Neuronal stem cell (in vitro differentiated cells): Measurements from ENCODE around the gene TAF4.

Source experiments
- DNase-seq: peaks from one replicate; pipeline ENCODE4 v3.0.0-alpha.2; 2013; ENCODE audit warnings: low spot score
- H2AFZ ChIP-seq: one replicate; pipeline ENCODE4 v1.6.1; 2013; ENCODE audit warnings: mild to moderate bottlenecking, low read length, inconsistent platforms
- H2AK5ac ChIP-seq: 2 replicates; pipeline ENCODE4 v1.6.1; 2013; ENCODE audit warnings: low read depth, mild to moderate bottlenecking, inconsistent platforms, low read length, moderate library complexity, mixed read lengths
- H2BK120ac ChIP-seq: 2 replicates; pipeline ENCODE4 v1.6.1; 2013; ENCODE audit warnings: low read depth, mild to moderate bottlenecking, inconsistent platforms, low read length, moderate library complexity, mixed read lengths
- H2BK12ac ChIP-seq: one replicate; pipeline ENCODE4 v1.6.1; 2013; ENCODE audit warnings: low read length, inconsistent platforms
- H2BK15ac ChIP-seq: 2 replicates; pipeline ENCODE4 v1.6.1; 2013; ENCODE audit warnings: mild to moderate bottlenecking, low read length, inconsistent platforms, mixed read lengths
- H2BK5ac ChIP-seq: one replicate; pipeline ENCODE4 v1.6.1; 2013; ENCODE audit warnings: inconsistent platforms, mild to moderate bottlenecking, low read length, moderate library complexity
- H3K14ac ChIP-seq: one replicate; pipeline ENCODE4 v1.6.1; 2013; ENCODE audit warnings: low read length, inconsistent platforms
- H3K18ac ChIP-seq: 2 replicates; pipeline ENCODE4 v1.6.1; 2013; ENCODE audit warnings: low read length, inconsistent platforms
- H3K23ac ChIP-seq: 2 replicates; pipeline ENCODE4 v1.6.1; 2013; ENCODE audit warnings: low read depth, mild to moderate bottlenecking, mixed read lengths, low read length, inconsistent platforms; ENCODE audit not compliant: poor library complexity
- H3K27ac ChIP-seq: replicated peaks from 3 replicates; pipeline ENCODE4 v1.5.1; 2013; ENCODE audit warnings: low read length, inconsistent platforms
- H3K27me3 ChIP-seq, 3 experiments: 2 replicates each; pipeline ENCODE4 v1.6.1; 2013; ENCODE audit warnings: low read length in 3 of 3, mild to moderate bottlenecking in 2 of 3, inconsistent platforms in 1 of 3, low read depth in 1 of 3, mixed read lengths in 1 of 3, moderate library complexity in 1 of 3; ENCODE audit not compliant: control insufficient read depth in 3 of 3, insufficient read depth in 3 of 3
- H3K36me3 ChIP-seq, 2 donors: replicated peaks in 1 of 2; 2 replicates each; pipeline ENCODE4 v1.6.1; 2013; ENCODE audit warnings: low read length in 2 of 2; ENCODE audit not compliant: control insufficient read depth in 2 of 2, insufficient read depth in 2 of 2
- H3K4ac ChIP-seq: 2 replicates; pipeline ENCODE4 v1.6.1; 2013; ENCODE audit warnings: inconsistent platforms, mild to moderate bottlenecking, low read length, moderate library complexity
- H3K4me1 ChIP-seq, 2 donors: 1 replicate in 1 of 2; 2 replicates in 1 of 2; pipeline ENCODE4 v1.6.1; 2013; ENCODE audit warnings: low read length in 2 of 2, low read depth in 1 of 2; ENCODE audit not compliant: control insufficient read depth in 2 of 2, insufficient read depth in 1 of 2
- H3K4me2 ChIP-seq: one replicate; pipeline ENCODE4 v1.6.1; 2013; ENCODE audit warnings: mild to moderate bottlenecking, low read length, inconsistent platforms; ENCODE audit not compliant: insufficient read depth, poor library complexity, severe bottlenecking
- H3K4me3 ChIP-seq, 2 donors: 2 replicates each; pipeline ENCODE4 v1.5.1; 2013; ENCODE audit warnings: low read length in 2 of 2, mild to moderate bottlenecking in 2 of 2, inconsistent platforms in 1 of 2, moderate library complexity in 1 of 2
- H3K79me1 ChIP-seq: one replicate; pipeline ENCODE4 v1.6.1; 2013; ENCODE audit warnings: low read depth, mild to moderate bottlenecking, inconsistent platforms, low read length, moderate library complexity
- H3K9ac ChIP-seq: one replicate; pipeline ENCODE4 v1.6.1; 2013; ENCODE audit warnings: mild to moderate bottlenecking, low read depth, low read length, inconsistent platforms; ENCODE audit not compliant: poor library complexity
- H3K9me3 ChIP-seq, 2 donors: replicated peaks in 1 of 2; 2 replicates each; pipeline versions ENCODE3 to v1.6.1; 2013; ENCODE audit warnings: low read length in 2 of 2, mild to moderate bottlenecking in 2 of 2, inconsistent platforms in 1 of 2, low read depth in 1 of 2, mixed read lengths in 1 of 2, moderate library complexity in 1 of 2; ENCODE audit not compliant: control insufficient read depth in 2 of 2, insufficient read depth in 1 of 2
- H4K8ac ChIP-seq: one replicate; pipeline ENCODE4 v1.6.1; 2013; ENCODE audit warnings: low read depth, mild to moderate bottlenecking, inconsistent platforms, low read length, moderate library complexity
- H4K91ac ChIP-seq: one replicate; pipeline ENCODE4 v1.6.1; 2013; ENCODE audit warnings: low read length, low read depth, mild to moderate bottlenecking, inconsistent platforms; ENCODE audit not compliant: poor library complexity
- WGBS, 2 donors: extraction: QIAGEN DNeasy Blood & Tissue Kit; methylation state at CpG; one replicate each; pipeline ENCODE4 v1.1.7; 2013; ENCODE audit warnings: missing lambda C conversion rate in 2 of 2, mixed read lengths in 1 of 2; ENCODE audit not compliant: insufficient read length in 2 of 2, insufficient replicate concordance in 1 of 2; ENCODE audit errors: extremely low coverage in 2 of 2; 5-methylcytosine and 5-hydroxymethylcytosine counted together

The TAF4 gene

GRCh38 chr20:61930776-61931475 lies 134.8 kb downstream of the TAF4 start:
- Histone ChIP-seq H4K91ac (no peak overlapping the region), H2BK12ac (no peak overlapping the region), H3K9me3 (peaks cover 0 to 4% of the 10 kb centered on the region in 2 donors), H3K4ac (no peak overlapping the region), H3K4me1 (peaks cover 0 to 6% of the 10 kb centered on the region in 2 donors), H3K27me3 (peaks cover 0 to 2% (median 0%) of the 10 kb centered on the region in 3 experiments), H3K14ac (no peak overlapping the region), H2AFZ (no peak overlapping the region), H3K36me3 (peaks cover 3 to 17% of the 10 kb centered on the region in 2 donors), H3K79me1 (peaks cover 5% of the 10 kb centered on the region), H3K4me3 (no peak overlapping the region), H4K8ac (no peak overlapping the region), H3K18ac (peak overlapping the region; percentile 76), H2BK120ac (peak overlapping the region; percentile 82), H3K4me2 (no peak overlapping the region), H3K9ac (peak overlapping the region; percentile 44), H3K23ac (no peak overlapping the region), H3K27ac (no peak overlapping the region), H2BK15ac (no peak overlapping the region), H2AK5ac (no peak overlapping the region), H2BK5ac (no peak overlapping the region)
- DNase-seq, result no peak
- WGBS, 2 donors, result no CpG with 5 or more reads among the region's 28 CpGs

- H2BK12ac ChIP-seq, result no peak overlapping the region
- WGBS, 2 donors, result no CpG with 5 or more reads among the region's 12 CpGs
- no peak overlapping the region for H2AFZ ChIP-seq
- no peak overlapping the region for H3K27ac ChIP-seq
- H3K4ac ChIP-seq, result no peak overlapping the region
- no peak overlapping the region for H3K9ac ChIP-seq
- H3K9me3 ChIP-seq, result peaks cover 0 to 4% of the 10 kb centered on the region in 2 donors
- H2BK120ac ChIP-seq, result no peak overlapping the region
- H3K14ac ChIP-seq, result peak overlapping the region; percentile 7
- peak overlapping the region in 1 of 2 donors; percentile 48 for H3K4me3 ChIP-seq
- DNase-seq, result no peak
- H3K4me2 ChIP-seq, result no peak overlapping the region
- H2BK15ac ChIP-seq, result no peak overlapping the region
- H4K91ac ChIP-seq, result no peak overlapping the region
- peak overlapping the region; percentile 61 for H2AK5ac ChIP-seq
- H3K27me3 ChIP-seq, result peaks cover 0 to 2% (median 0%) of the 10 kb centered on the region in 3 experiments
- peaks cover 3 to 17% of the 10 kb centered on the region in 2 donors for H3K36me3 ChIP-seq
- H4K8ac ChIP-seq, result no peak overlapping the region
- H3K79me1 ChIP-seq, result peaks cover 5% of the 10 kb centered on the region
- H3K4me1 ChIP-seq, result peaks cover 0 to 6% of the 10 kb centered on the region in 2 donors
- H3K18ac ChIP-seq, result peak overlapping the region; percentile 52
- no peak overlapping the region for H2BK5ac ChIP-seq
- no peak overlapping the region for H3K23ac ChIP-seq
Observed at GRCh38 chr20:61929971-61930666, 135.6 kb downstream of the TAF4 start.

- peak overlapping the region; percentile 61 for H2AK5ac ChIP-seq
- WGBS, 2 donors, result no CpG with 5 or more reads among the region's 12 CpGs
- H4K8ac ChIP-seq, result no peak overlapping the region
- H3K4me3 ChIP-seq, result peak overlapping the region in 1 of 2 donors; percentile 48
- H2BK12ac ChIP-seq, result no peak overlapping the region
- no peak overlapping the region for H2BK5ac ChIP-seq
- H2BK120ac ChIP-seq, result no peak overlapping the region
- H2AFZ ChIP-seq, result no peak overlapping the region
- no peak overlapping the region for H4K91ac ChIP-seq
- no peak overlapping the region for H3K27ac ChIP-seq
- H3K27me3 ChIP-seq, result peaks cover 0 to 2% (median 0%) of the 10 kb centered on the region in 3 experiments
- H3K36me3 ChIP-seq, result peaks cover 3 to 17% of the 10 kb centered on the region in 2 donors
- H3K4me2 ChIP-seq, result no peak overlapping the region
- H3K18ac ChIP-seq, result no peak overlapping the region
- H3K9ac ChIP-seq, result no peak overlapping the region
- H3K14ac ChIP-seq, result peak overlapping the region; percentile 2
- DNase-seq, result no peak
- peaks cover 5% of the 10 kb centered on the region for H3K79me1 ChIP-seq
- H3K4me1 ChIP-seq, result peaks cover 0 to 2% of the 10 kb centered on the region in 2 donors
- peaks cover 0 to 4% of the 10 kb centered on the region in 2 donors for H3K9me3 ChIP-seq
- no peak overlapping the region for H2BK15ac ChIP-seq
- H3K23ac ChIP-seq, result peak overlapping the region; percentile 15
- H3K4ac ChIP-seq, result no peak overlapping the region
Observed at GRCh38 chr20:61929561-61929960, 136.1 kb downstream of the TAF4 start.
